Testis (tissue), 3 donors: ENCODE results near the gene C10orf105. TPM values are rescaled to one million over a fixed set of nuclear protein-coding genes. Genes with fewer than 3 reads are reported as not detected.

Source experiments
- DNase-seq: peaks from one replicate; pipeline ENCODE4 v3.0.0-alpha.2; 2019
- H3K27ac ChIP-seq, 2 donors: fragments of 200-600 bp; sonication (generic); one replicate each; pipeline ENCODE4 v1.5.1; 2019
- H3K27me3 ChIP-seq: fragments of 200-600 bp; sonication (generic); one replicate; pipeline ENCODE4 v1.5.1; 2019
- H3K36me3 ChIP-seq: fragments of 200-600 bp; sonication (generic); one replicate; pipeline ENCODE4 v1.5.1; 2017; ENCODE audit warnings: low read depth; ENCODE audit errors: missing control alignments
- H3K4me1 ChIP-seq: fragments of 200-600 bp; sonication (generic); one replicate; pipeline ENCODE4 v1.5.1; 2019
- H3K4me3 ChIP-seq, 2 donors: fragments of 200-600 bp; sonication (generic); one replicate each; pipeline ENCODE4 v1.5.1; 2017 to 2019
- H3K9me3 ChIP-seq: fragments of 200-600 bp; sonication (generic); one replicate; pipeline ENCODE4 v1.5.1; 2017
- POLR2A ChIP-seq: fragments of 450-650 bp; IDR thresholded peaks from one replicate; pipeline ENCODE4 v1.6.1; 2017; ENCODE audit warnings: antibody characterized with exemption, mild to moderate bottlenecking, moderate library complexity
- WGBS, 2 donors: methylation state at CpG; one replicate each; pipeline ENCODE4 v1.1.5; 2018; 5-methylcytosine and 5-hydroxymethylcytosine counted together
- intact Hi-C: fragments of 100-400 bp; cut with DNase I; formaldehyde crosslinking; loops from one replicate; pipeline ENCODE4 v1.15.1; 2023; ENCODE audit warnings: low total_unique reads
- polyA plus RNA-seq: library from polyadenylated mRNA; stranded (reverse); fragments of 350-450 nt; fragmentation: Illumina TruSeq; extraction: RNeasy Lipid Tissue Mini Kit (QIAGEN cat#74804); gene quantifications from one replicate; pipeline ENCODE4 v1.2.3, GENCODE V29; 2014; ENCODE audit warnings: low read depth, low replicate concordance; ENCODE audit not compliant: insufficient read depth
- total RNA-seq, 2 donors: library from RNA; depleted of rRNA; stranded (reverse); fragments of >200 nt; gene quantifications; one replicate each; pipeline ENCODE4 v1.2.3, GENCODE V29; 2016
- TF ChIP-seq, protein P1 (sequence below), 3 experiments: fragments of 450-650 bp in 2 of 3; fragments of 200-600 bp in 1 of 3; sonication (generic) in 1 of 3; IDR thresholded peaks; one replicate each; pipeline ENCODE4 v1.5.1; 2016 to 2019; ENCODE audit warnings: antibody characterized with exemption in 3 of 3, mild to moderate bottlenecking in 2 of 3, moderate library complexity in 1 of 3

C10orf105 gene
- total and polyA plus RNA-seq, 3 donors from 2014 or later, result 0.47 to 1.7 (median 0.87) TPM

DNA sequence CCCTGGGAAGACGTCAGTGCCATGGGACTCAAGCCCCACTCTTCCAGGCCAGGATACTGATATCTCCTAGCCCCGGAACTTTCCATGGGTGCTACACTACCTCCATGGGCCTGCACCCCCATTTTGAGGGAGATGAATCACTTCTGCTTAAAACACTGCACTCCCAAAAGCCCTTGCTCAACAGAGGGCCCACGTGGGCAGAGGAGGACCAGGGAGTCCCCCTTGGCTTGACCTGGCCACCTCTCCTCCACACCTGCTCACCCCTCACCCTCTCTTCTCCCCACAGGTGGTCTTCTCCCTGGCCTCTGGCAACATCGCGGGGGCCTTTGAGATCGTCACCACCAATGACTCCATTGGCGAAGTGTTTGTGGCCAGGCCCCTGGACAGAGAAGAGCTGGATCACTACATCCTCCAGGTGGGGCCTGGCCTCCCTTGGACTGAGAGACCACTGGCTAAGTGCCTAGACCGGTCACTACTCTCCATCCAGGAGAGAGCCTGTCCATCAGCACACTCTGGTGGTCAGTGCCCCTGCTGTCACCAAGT is 19.9 kb upstream of the C10orf105 start:
- intact Hi-C loops, result no loop called here
- DNase-seq, result no peak
- TF ChIP-seq, protein P1, sequence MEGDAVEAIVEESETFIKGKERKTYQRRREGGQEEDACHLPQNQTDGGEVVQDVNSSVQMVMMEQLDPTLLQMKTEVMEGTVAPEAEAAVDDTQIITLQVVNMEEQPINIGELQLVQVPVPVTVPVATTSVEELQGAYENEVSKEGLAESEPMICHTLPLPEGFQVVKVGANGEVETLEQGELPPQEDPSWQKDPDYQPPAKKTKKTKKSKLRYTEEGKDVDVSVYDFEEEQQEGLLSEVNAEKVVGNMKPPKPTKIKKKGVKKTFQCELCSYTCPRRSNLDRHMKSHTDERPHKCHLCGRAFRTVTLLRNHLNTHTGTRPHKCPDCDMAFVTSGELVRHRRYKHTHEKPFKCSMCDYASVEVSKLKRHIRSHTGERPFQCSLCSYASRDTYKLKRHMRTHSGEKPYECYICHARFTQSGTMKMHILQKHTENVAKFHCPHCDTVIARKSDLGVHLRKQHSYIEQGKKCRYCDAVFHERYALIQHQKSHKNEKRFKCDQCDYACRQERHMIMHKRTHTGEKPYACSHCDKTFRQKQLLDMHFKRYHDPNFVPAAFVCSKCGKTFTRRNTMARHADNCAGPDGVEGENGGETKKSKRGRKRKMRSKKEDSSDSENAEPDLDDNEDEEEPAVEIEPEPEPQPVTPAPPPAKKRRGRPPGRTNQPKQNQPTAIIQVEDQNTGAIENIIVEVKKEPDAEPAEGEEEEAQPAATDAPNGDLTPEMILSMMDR (IDR thresholded peaks at IDR 0.05), result no peak
- no peak for TF ChIP-seq POLR2A
- Histone ChIP-seq H3K9me3 (no peaks in the 10 kb centered on the region), H3K4me3 (no peak overlapping the region), H3K36me3 (no peaks in the 10 kb centered on the region), H3K27me3 (no peaks in the 10 kb centered on the region), H3K4me1 (peaks cover 3% of the 10 kb centered on the region), H3K27ac (no peak overlapping the region)
- WGBS, 2 donors, result 92 to 95% methylated on average over 7 to 8 of the region's 8 CpGs

DNA sequence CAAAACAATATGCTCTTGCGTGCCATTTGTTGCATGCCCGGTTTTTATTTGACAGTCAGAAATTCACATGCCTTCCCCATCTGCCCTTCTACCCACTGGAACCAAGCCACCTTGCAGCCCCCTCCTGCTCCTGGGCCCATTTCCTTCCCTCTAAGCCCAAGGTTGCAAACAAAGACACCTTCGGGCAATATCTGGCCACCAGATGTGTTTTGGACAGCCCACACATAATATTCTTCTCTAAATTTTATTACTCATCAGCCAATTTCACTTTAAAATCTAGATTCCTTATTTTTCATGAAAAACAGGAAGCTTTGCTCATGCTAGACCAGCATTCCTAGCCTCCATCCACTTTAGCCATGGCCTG is 18.2 kb upstream of the C10orf105 start:
- H3K9me3 ChIP-seq, result no peaks in the 10 kb centered on the region
- WGBS, 2 donors, result 78 to 92% methylated on average over 3 of the region's 3 CpGs
- intact Hi-C loops, result no loop called here

DNA sequence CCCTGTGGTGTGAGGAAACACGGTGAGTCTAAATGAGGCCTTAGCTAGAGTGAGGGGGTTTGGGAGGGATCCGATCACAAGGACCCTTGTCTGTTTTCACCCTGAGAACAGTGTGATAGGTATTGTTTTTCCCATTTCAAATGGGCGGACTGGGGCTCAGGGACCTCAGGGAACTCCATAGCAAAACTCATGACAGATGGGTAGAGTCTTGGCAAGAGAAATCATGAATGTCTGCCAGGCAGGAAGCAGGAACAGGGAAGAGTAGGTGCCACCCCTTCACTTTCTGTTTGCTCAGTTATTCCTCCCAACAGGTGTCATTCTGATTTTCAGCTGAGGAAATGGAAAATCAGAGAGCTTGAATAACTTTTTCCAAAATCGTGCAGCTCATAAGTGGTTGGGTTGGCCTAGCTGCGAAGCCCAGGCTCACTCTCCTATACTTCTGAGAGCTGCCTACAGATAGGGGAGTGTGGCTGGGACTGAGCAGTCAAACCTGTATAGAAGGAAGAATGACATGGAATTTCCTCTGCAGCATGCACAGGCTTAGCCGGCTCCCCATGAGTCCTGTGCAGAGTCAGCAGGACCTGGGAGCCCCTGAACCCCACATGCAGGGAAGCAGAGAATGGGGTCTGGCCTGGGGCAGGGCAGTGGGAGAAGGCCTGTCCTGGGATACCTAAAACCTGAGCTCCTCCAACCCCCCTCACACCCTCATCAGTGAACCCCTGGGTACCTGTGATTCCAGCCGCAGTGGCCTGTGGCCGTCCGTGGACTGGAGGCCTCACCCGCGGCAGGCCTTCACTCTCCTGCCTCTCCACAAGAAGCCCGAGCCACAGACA is 17.6 kb upstream of the C10orf105 start:
- WGBS, 2 donors, result 84 to 93% methylated on average over 8 to 12 of the region's 12 CpGs
- intact Hi-C loops, result no loop called here
- Histone ChIP-seq H3K9me3 (no peaks in the 10 kb centered on the region), H3K27me3 (no peaks in the 10 kb centered on the region), H3K4me1 (peaks cover 3% of the 10 kb centered on the region), H3K4me3 (no peak overlapping the region), H3K27ac (no peak overlapping the region), H3K36me3 (no peaks in the 10 kb centered on the region)
- no peak for DNase-seq
- TF ChIP-seq, protein P1 (IDR thresholded peaks at IDR 0.05), result no peak
- no peak for TF ChIP-seq POLR2A

More for the DNA sequence above, 18.2 kb upstream of the C10orf105 start:
- H3K27ac ChIP-seq, result no peak overlapping the region
- peaks cover 3% of the 10 kb centered on the region for H3K4me1 ChIP-seq
- TF ChIP-seq, protein P1 (IDR thresholded peaks at IDR 0.05), result no peak
- no peak for TF ChIP-seq POLR2A
- DNase-seq, result no peak
- H3K4me3 ChIP-seq, result no peak overlapping the region
- no peaks in the 10 kb centered on the region for H3K27me3 ChIP-seq
- no peaks in the 10 kb centered on the region for H3K36me3 ChIP-seq

DNA sequence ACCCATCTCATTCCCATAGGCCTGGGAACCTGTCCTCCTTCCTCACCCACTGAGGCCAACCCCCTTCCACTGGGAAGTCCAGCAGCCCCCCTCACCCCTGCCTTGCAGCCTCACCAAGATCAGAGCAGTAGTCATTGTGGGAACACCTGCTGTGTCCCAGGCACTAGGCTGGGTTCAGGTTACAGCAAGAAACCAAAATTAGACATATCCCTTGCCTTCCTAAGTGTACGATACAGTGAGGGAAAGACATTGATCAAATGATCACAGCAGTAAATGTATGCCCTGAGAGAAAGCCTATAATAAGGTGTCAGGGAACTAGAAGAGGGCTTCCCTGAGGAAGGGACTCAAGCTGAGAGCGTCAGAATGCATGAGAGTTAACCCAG is 17.0 kb upstream of the C10orf105 start:
- no peak for DNase-seq
- peaks cover 3% of the 10 kb centered on the region for H3K4me1 ChIP-seq
- no peaks in the 10 kb centered on the region for H3K9me3 ChIP-seq
- H3K4me3 ChIP-seq, result no peak overlapping the region
- no peak overlapping the region for H3K27ac ChIP-seq
- H3K27me3 ChIP-seq, result no peaks in the 10 kb centered on the region
- no peaks in the 10 kb centered on the region for H3K36me3 ChIP-seq
- WGBS, 2 donors, result 93% methylated on average over 2 of the region's 2 CpGs
- TF ChIP-seq, protein P1 (IDR thresholded peaks at IDR 0.05), result no peak
- no peak for TF ChIP-seq POLR2A
- intact Hi-C loops, result no loop called here
